HG03159 (cell line): ENCODE data around the gene PPFIBP1.
A peak's percentile ranks its signal among the peaks of the same experiment; 100 is the strongest.

ENCODE experiments used
- ATAC-seq: cut with Tn5 transposase; IDR thresholded peaks from one replicate; pipeline ENCODE4 v1.9.1; 2021; ENCODE audit warnings: mild to moderate bottlenecking, moderate library complexity; ENCODE audit not compliant: unreplicated experiment

PPFIBP1 gene

GRCh38 chr12:27511723-27512045 lies 12.3 kb upstream of the PPFIBP1 start:
- ATAC-seq: no peak

GRCh38 chr12:27513155-27513824 lies 10.7 kb upstream of the PPFIBP1 start:
- ATAC-seq: no peak

DNA sequence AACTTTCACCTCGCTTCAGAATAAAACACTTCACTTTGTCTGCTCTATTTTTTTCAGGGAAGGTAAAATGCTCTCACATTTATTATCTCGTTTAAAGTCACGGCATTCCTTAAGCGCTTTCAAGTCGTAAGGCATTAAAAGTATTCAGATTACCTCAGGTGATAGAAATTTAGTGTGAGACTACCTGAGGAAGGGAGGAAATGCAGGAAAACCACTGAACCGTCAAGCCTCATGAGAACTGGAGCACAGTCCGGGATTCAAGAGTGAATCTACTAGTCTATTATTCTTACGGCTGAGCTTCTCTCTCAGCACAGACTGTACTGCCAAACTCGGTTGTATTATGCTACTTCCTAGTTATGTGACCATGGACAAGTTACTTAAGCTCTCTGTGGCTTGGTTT lies 8.3 kb upstream of the PPFIBP1 start:
- ATAC-seq: no peak

GRCh38 chr12:27516625-27517024 lies 7.4 kb upstream of the PPFIBP1 start:
- no peak for ATAC-seq

DNA sequence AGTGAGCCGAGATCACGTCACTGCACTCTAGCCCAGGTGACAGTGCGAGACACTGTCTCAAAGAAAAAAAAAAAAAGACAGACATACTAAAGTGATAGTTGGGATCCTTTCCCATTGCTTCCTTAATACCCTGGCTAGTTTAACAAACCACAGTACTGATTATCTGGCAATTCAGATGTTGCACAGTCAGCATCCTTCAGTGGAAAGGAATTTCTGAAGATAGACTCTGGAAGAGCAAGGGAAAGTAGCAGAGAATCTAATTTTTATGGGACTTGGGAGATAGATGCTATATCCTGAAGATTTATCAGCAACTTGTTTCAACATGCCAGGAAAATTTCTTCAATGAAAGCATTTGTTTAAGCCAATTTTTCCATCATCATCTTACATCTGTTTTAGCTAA lies 6.5 kb upstream of the PPFIBP1 start:
- ATAC-seq: no peak

DNA sequence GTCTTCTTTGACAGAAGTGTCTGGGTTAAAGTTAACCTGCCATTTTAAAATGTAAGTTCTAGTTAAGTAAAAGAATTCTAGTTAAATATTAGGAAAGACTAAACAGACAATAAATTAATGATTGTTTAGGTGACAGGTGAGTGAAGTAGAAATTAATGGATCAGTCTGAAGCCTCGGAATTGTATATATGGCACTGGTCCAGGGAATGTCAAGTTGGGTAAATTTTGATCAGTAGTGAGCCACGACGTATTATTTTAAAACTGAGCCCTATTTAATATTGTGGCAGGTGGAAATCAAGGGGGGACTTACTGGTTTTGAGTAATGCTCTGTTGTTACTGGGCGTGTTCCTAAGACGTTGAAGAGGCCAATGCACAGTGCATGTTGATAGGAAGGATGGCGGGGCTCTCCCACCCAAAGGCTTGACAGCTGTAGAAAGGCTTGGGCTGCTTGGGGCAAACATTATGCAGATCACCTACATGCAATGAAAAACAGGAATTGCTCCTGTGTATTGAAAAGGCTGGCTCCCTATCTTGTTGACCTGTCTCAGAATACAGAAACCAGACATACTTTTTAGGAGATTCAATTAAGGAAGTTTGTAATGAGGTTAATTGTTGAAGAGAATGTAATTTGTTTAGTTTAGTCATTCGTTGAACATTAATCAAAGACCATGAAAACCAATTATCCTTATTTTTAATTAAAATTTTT lies 5.9 kb upstream of the PPFIBP1 start:
- ATAC-seq: no peak

GRCh38 chr12:27521066-27521465 lies 2.9 kb upstream of the PPFIBP1 start:
- ATAC-seq: no peak

DNA sequence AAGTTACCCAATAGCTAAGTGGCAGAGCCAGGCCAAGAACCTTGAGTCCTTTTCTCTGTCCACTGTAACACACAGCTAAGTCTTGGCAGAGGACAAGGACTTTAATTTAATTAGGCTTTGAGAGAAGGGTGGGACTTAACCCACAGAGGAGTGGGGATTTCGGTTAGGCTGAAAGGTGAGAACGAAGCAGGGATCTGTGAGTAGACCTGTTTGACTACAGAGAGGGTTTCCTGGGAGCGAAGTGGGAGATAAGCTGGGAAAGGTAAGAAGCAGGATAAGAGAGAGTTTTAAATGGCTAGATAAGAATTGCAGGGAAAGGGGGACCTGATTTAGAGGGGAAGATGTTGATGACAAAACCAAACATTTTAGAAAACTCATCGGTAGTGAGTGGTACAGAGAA lies 2.0 kb upstream of the PPFIBP1 start:
- ATAC-seq: no peak

- peak; percentile 12 for ATAC-seq
Measured at GRCh38 chr12:27523305-27523641, 733 bp upstream of the PPFIBP1 start.

GRCh38 chr12:27524494-27524835 lies 459 bp downstream of the PPFIBP1 start:
- ATAC-seq: peak; percentile 12

GRCh38 chr12:27524839-27525753 lies 1.1 kb downstream of the PPFIBP1 start:
- no peak for ATAC-seq

GRCh38 chr12:27527512-27527911 lies 3.5 kb downstream of the PPFIBP1 start:
- no peak for ATAC-seq

DNA sequence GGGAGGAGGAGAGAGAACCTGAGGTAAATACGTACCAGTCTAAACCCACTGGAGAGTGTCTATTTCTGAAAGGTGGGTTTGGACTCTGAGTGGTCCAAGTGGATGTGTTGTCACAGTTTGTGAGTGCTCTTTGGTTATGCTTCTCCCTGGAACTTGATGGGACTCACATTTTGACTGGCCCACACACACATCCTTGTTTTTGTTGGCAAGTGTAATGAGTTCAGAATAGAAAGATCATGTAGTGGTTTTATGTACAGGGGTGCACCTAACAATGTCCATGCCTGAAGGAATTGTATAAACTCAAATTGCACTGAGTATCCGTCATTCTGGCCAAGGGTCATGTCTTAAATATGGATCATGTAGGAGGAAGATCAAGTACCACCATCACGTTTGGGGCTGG lies 4.8 kb downstream of the PPFIBP1 start:
- ATAC-seq: no peak

DNA sequence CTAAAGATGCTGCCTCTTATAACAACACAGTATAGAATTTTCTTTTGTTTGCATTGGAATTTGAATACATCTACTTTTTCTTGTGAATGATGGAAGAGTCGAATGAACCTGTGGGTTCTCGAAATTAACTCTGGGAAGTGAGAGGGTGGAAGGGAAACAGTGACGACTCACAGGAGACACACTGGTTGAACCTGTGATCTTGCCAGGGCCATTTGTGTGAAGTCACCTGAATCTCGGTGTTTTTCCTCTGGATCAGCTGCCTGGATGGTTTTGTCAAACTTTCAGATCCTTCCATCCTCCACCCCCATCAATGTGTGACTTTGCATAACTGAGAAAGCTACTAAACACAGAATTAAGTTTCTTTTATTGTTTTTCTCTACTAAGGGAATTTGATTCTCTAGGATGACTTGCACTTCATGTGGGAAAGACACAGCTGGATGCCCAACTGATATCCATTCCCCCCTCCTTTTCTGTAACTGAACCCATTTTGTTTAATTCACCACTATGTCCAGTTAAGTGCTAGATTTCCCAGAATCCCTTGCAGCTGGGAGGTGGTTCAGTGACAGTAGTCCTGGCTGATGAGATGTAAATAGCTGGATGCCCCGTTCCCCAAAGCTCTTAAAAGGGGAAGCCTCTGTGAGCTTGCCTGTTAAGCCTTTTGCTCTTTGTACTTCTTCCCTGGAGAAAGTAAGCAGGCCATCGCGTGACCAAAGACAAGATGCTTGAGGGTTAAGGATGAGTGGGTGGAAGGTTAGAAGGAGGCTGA lies 6.3 kb downstream of the PPFIBP1 start:
- no peak for ATAC-seq

GRCh38 chr12:27531896-27532295 lies 7.9 kb downstream of the PPFIBP1 start:
- no peak for ATAC-seq

GRCh38 chr12:27534060-27534764 lies 10.2 kb downstream of the PPFIBP1 start:
- peak; percentile 43 for ATAC-seq

GRCh38 chr12:27534765-27535161 lies 10.8 kb downstream of the PPFIBP1 start:
- ATAC-seq: peak; percentile 37

GRCh38 chr12:27535318-27535717 lies 11.3 kb downstream of the PPFIBP1 start:
- ATAC-seq: no peak

- no peak for ATAC-seq
Measured at GRCh38 chr12:27537855-27538675, 14.1 kb downstream of the PPFIBP1 start.

- ATAC-seq: no peak
Measured at GRCh38 chr12:27539191-27539631, 15.2 kb downstream of the PPFIBP1 start.
